Measurements from ENCODE around the gene CAPN13. TPM values are rescaled to one million over a fixed set of nuclear protein-coding genes. Genes with fewer than 3 reads are reported as not detected.
A peak's percentile ranks its signal among the peaks of the same experiment; 100 is the strongest.
"Not testable (repeated sequence)": the region's sequence is repeated elsewhere in the genome, so short reads cannot be mapped to it uniquely, and the experiment has no call there.

CAPN13 gene
- total RNA-seq, 2 donors from 2014 or later, result not detected

- H3K27ac Mint-ChIP-seq; H3K4me1 Mint-ChIP-seq; H3K36me3 Mint-ChIP-seq (ENCODE audit: low read depth): not testable (repeated sequence)
Measured at GRCh38 chr2:30697242-30698103, 109.8 kb downstream of the CAPN13 start.

GRCh38 chr2:30695749-30696148 is 111.5 kb downstream of the CAPN13 start:
- H3K9me3 Mint-ChIP-seq, result no peaks in the 10 kb centered on the region
- no peaks in the 10 kb centered on the region for H3K4me1 Mint-ChIP-seq
- ATAC-seq (replicated peaks), result no peak
- no peak overlapping the region for H3K27ac Mint-ChIP-seq
- no peaks in the 10 kb centered on the region for H3K36me3 Mint-ChIP-seq (ENCODE audit: low read depth)
- H3K4me3 Mint-ChIP-seq, result no peak overlapping the region
- peaks cover 7% of the 10 kb centered on the region for H3K27me3 Mint-ChIP-seq

More at GRCh38 chr2:30697242-30698103, 109.8 kb downstream of the CAPN13 start:
- not testable (repeated sequence) for ATAC-seq (replicated peaks); H3K27me3 Mint-ChIP-seq; H3K4me3 Mint-ChIP-seq
- peaks cover 14% of the 10 kb centered on the region for H3K9me3 Mint-ChIP-seq

- no peaks in the 10 kb centered on the region for H3K36me3 Mint-ChIP-seq (ENCODE audit: low read depth)
Measured at GRCh38 chr2:30694286-30695055, 112.8 kb downstream of the CAPN13 start.

GRCh38 chr2:30693821-30694281 is 113.4 kb downstream of the CAPN13 start:
- no peak overlapping the region for H3K27ac Mint-ChIP-seq
- H3K36me3 Mint-ChIP-seq (ENCODE audit: low read depth), result no peaks in the 10 kb centered on the region
- H3K9me3 Mint-ChIP-seq, result no peaks in the 10 kb centered on the region
- no peak overlapping the region for H3K4me3 Mint-ChIP-seq
- peaks cover 7% of the 10 kb centered on the region for H3K27me3 Mint-ChIP-seq
- ATAC-seq (replicated peaks), result no peak
- H3K4me1 Mint-ChIP-seq, result no peaks in the 10 kb centered on the region

More at GRCh38 chr2:30694286-30695055, 112.8 kb downstream of the CAPN13 start:
- Mint-ChIP-seq H3K27ac (no peak overlapping the region), H3K4me1 (no peaks in the 10 kb centered on the region), H3K4me3 (no peak overlapping the region), H3K9me3 (no peaks in the 10 kb centered on the region), H3K27me3 (peaks cover 7% of the 10 kb centered on the region)
- ATAC-seq (replicated peaks), result no peak

GRCh38 chr2:30692829-30693275 is 114.4 kb downstream of the CAPN13 start:
- Mint-ChIP-seq H3K4me1 (no peaks in the 10 kb centered on the region), H3K9me3 (no peaks in the 10 kb centered on the region), H3K27ac (no peak overlapping the region), H3K36me3 (ENCODE audit: low read depth) (no peaks in the 10 kb centered on the region), H3K27me3 (peaks cover 7% of the 10 kb centered on the region), H3K4me3 (no peak overlapping the region)
- no peak for ATAC-seq (replicated peaks)

GRCh38 chr2:30691948-30692828 is 115.1 kb downstream of the CAPN13 start:
- Mint-ChIP-seq H3K4me3 (no peak overlapping the region), H3K9me3 (no peaks in the 10 kb centered on the region), H3K27ac (no peak overlapping the region), H3K27me3 (peaks cover 7% of the 10 kb centered on the region), H3K4me1 (no peaks in the 10 kb centered on the region), H3K36me3 (ENCODE audit: low read depth) (no peaks in the 10 kb centered on the region)
- ATAC-seq (replicated peaks), result peak; percentile 18

- H3K27me3 Mint-ChIP-seq, result peaks cover 7% of the 10 kb centered on the region
- H3K4me1 Mint-ChIP-seq, result no peaks in the 10 kb centered on the region
- H3K27ac Mint-ChIP-seq, result peak overlapping the region; percentile 72
- no peaks in the 10 kb centered on the region for H3K9me3 Mint-ChIP-seq
- no peak for ATAC-seq (replicated peaks)
- H3K36me3 Mint-ChIP-seq (ENCODE audit: low read depth), result no peaks in the 10 kb centered on the region
- no peak overlapping the region for H3K4me3 Mint-ChIP-seq
Measured at GRCh38 chr2:30691091-30691947, 115.9 kb downstream of the CAPN13 start.

- no peaks in the 10 kb centered on the region for H3K36me3 Mint-ChIP-seq (ENCODE audit: low read depth)
- peaks cover 4% of the 10 kb centered on the region for H3K27me3 Mint-ChIP-seq
- H3K9me3 Mint-ChIP-seq, result no peaks in the 10 kb centered on the region
- no peak for ATAC-seq (replicated peaks)
- no peaks in the 10 kb centered on the region for H3K4me1 Mint-ChIP-seq
- H3K27ac Mint-ChIP-seq, result no peak overlapping the region
- no peak overlapping the region for H3K4me3 Mint-ChIP-seq
Measured at GRCh38 chr2:30690126-30690561, 117.1 kb downstream of the CAPN13 start.

- no peaks in the 10 kb centered on the region for H3K9me3 Mint-ChIP-seq
- H3K4me1 Mint-ChIP-seq, result no peaks in the 10 kb centered on the region
- H3K27me3 Mint-ChIP-seq, result peaks cover 4% of the 10 kb centered on the region
- ATAC-seq (replicated peaks), result no peak
- H3K36me3 Mint-ChIP-seq (ENCODE audit: low read depth), result no peaks in the 10 kb centered on the region
- H3K27ac Mint-ChIP-seq, result no peak overlapping the region
- no peak overlapping the region for H3K4me3 Mint-ChIP-seq
Measured at GRCh38 chr2:30689496-30690125, 117.6 kb downstream of the CAPN13 start.

- Mint-ChIP-seq H3K27me3 (peaks cover 4% of the 10 kb centered on the region), H3K36me3 (ENCODE audit: low read depth) (no peaks in the 10 kb centered on the region), H3K27ac (no peak overlapping the region), H3K4me1 (no peaks in the 10 kb centered on the region), H3K9me3 (no peaks in the 10 kb centered on the region), H3K4me3 (no peak overlapping the region)
- no peak for ATAC-seq (replicated peaks)
Measured at GRCh38 chr2:30688956-30689401, 118.3 kb downstream of the CAPN13 start.

GRCh38 chr2:30686669-30687068 is 120.6 kb downstream of the CAPN13 start:
- no peak overlapping the region for H3K4me3 Mint-ChIP-seq
- H3K9me3 Mint-ChIP-seq, result no peaks in the 10 kb centered on the region
- peaks cover 7% of the 10 kb centered on the region for H3K27me3 Mint-ChIP-seq
- no peaks in the 10 kb centered on the region for H3K4me1 Mint-ChIP-seq
- no peak for ATAC-seq (replicated peaks)
- H3K27ac Mint-ChIP-seq, result no peak overlapping the region
- H3K36me3 Mint-ChIP-seq (ENCODE audit: low read depth), result no peaks in the 10 kb centered on the region

- Mint-ChIP-seq H3K27ac (no peak overlapping the region), H3K36me3 (ENCODE audit: low read depth) (no peaks in the 10 kb centered on the region), H3K4me1 (no peaks in the 10 kb centered on the region), H3K9me3 (no peaks in the 10 kb centered on the region), H3K4me3 (no peak overlapping the region), H3K27me3 (peaks cover 3% of the 10 kb centered on the region)
- peak; percentile 28 for ATAC-seq (replicated peaks)
Measured at GRCh38 chr2:30686000-30686399, 121.2 kb downstream of the CAPN13 start.

- Mint-ChIP-seq H3K27me3 (peaks cover 3% of the 10 kb centered on the region), H3K36me3 (ENCODE audit: low read depth) (no peaks in the 10 kb centered on the region), H3K4me1 (no peaks in the 10 kb centered on the region), H3K27ac (no peak overlapping the region), H3K4me3 (no peak overlapping the region), H3K9me3 (no peaks in the 10 kb centered on the region)
- ATAC-seq (replicated peaks), result no peak
Measured at GRCh38 chr2:30684996-30685395, 122.2 kb downstream of the CAPN13 start.

Data from activated T-helper 17 cell treated with anti-CD3 and anti-CD28 coated beads, Interleukin-2, amount 50 U/mL, for 72 hours (primary cell).